ENCODE measurements around the gene ABCC3. TPM values are rescaled to one million over a fixed set of nuclear protein-coding genes. Genes with fewer than 3 reads are reported as not detected.
A peak's percentile ranks its signal among the peaks of the same experiment; 100 is the strongest.

The ABCC3 gene
- total and polyA plus RNA-seq, 2 of the 8 experiments (the other 6 are each of a cell fraction or from before 2014, with no cell fraction given): 0.35 to 0.37 TPM

- ChIA-PET CTCF (ENCODE audit: partially characterized antibody) (interaction anchor here (0.7 to 5.1 kb wide), 15 partner anchors 9 to 166 kb away, joined by 3 to 32 read pairs (median 4); no protein-coding TSS in a partner anchor), POLR2A (ENCODE audit: partially characterized antibody) (interaction anchor here (0.6 to 1.7 kb wide), 5 partner anchors 8 to 118 kb away, joined by 3 to 6 read pairs (median 3); no protein-coding TSS in a partner anchor)
- Histone ChIP-seq H3K36me3 (ENCODE audit: control insufficient read depth in 2 of 4, insufficient read depth in 4 of 4, low read length in 3 of 4) (no peaks in the 10 kb centered on the region), H3K4ac (replicated peaks; ENCODE audit: insufficient read length, low read depth, low read length) (peak overlapping the region; percentile 21), H2BK15ac (ENCODE audit: low read length) (peak overlapping the region; percentile 88), H4K8ac (ENCODE audit: extremely low read depth, insufficient read depth, low read length) (no peak overlapping the region), H3K27me3 (replicated peaks in 1 of 4; ENCODE audit: control insufficient read depth in 3 of 4, extremely low read depth in 1 of 4, insufficient read depth in 3 of 4, low read length in 3 of 4) (no peaks in the 10 kb centered on the region), H3K4me1 (replicated peaks in 1 of 4; ENCODE audit: control insufficient read depth in 3 of 4, insufficient read depth in 4 of 4, low read length in 3 of 4) (peaks cover 0 to 14% (median 3%) of the 10 kb centered on the region in 4 experiments; a peak in 5 of 7 replicates), H4K91ac (replicated peaks; ENCODE audit: insufficient read length, low read length) (peak overlapping the region; percentile 51), H3K18ac (ENCODE audit: extremely low read depth, low read length) (peak overlapping the region; percentile 60), H2AK5ac (ENCODE audit: low read depth, low read length) (no peak overlapping the region), H3K14ac (ENCODE audit: insufficient read length) (no peak overlapping the region), H4K20me1 (replicated peaks in 1 of 2; ENCODE audit: control insufficient read depth in 1 of 2, insufficient read depth in 2 of 2, low read length in 2 of 2) (no peaks in the 10 kb centered on the region), H2BK20ac (ENCODE audit: low read length) (peak overlapping the region; percentile 48; the same call in 1 of the 2 replicates), H3K23ac (ENCODE audit: insufficient read length) (no peak overlapping the region), H3K4me3 (ENCODE audit: extremely low read depth in 1 of 4, insufficient read depth in 2 of 4, low read depth in 3 of 4, low read length in 4 of 4) (no peak overlapping the region), H3K79me2 (ENCODE audit: control insufficient read depth in 1 of 2, insufficient read depth in 2 of 2, low read length in 2 of 2) (no peaks in the 10 kb centered on the region), H3K9me3 (ENCODE audit: insufficient read depth in 2 of 2, low read depth in 1 of 2, low read length in 1 of 2) (no peaks in the 10 kb centered on the region), H3K79me1 (ENCODE audit: low read depth, low read length) (no peaks in the 10 kb centered on the region), H2BK12ac (ENCODE audit: low read depth, low read length) (peak overlapping the region; percentile 5; the same call in 1 of the 2 replicates), H2BK120ac (replicated peaks; ENCODE audit: low read depth, low read length) (no peak overlapping the region), H3K23me2 (ENCODE audit: low read depth, low read length) (no peaks in the 10 kb centered on the region), H4K5ac (ENCODE audit: insufficient read length, low read depth, low read length) (no peak overlapping the region), H3K4me2 (ENCODE audit: insufficient read depth in 1 of 2, low read depth in 2 of 2, low read length in 2 of 2) (no peak overlapping the region; a peak in 1 of 4 replicates), H2BK5ac (ENCODE audit: low read depth, low read length) (peak overlapping the region; percentile 71; the same call in 1 of the 2 replicates), H3K9ac (replicated peaks in 1 of 4; ENCODE audit: extremely low read depth in 1 of 4, low read depth in 3 of 4, low read length in 3 of 4) (no peak overlapping the region), H3K27ac (ENCODE audit: low read depth, low read length) (no peak overlapping the region), H3K56ac (replicated peaks; ENCODE audit: insufficient read length, low read depth, low read length) (no peak overlapping the region), H2AFZ (ENCODE audit: low read length) (no peak overlapping the region; the same call in 1 of the 2 replicates)
- DNase-seq (ENCODE audit: low read depth in 1 of 2, low spot score in 2 of 2) (no peak), FAIRE-seq (no peak)
- 92% methylated on average over 8 of the region's 9 CpGs; no CpG with 5 or more reads in 1 of the 2 experiments for WGBS, 2 experiments (ENCODE audit: extremely low coverage in 1 of 2, insufficient coverage in 1 of 2, insufficient read length in 1 of 2, insufficient replicate concordance in 2 of 2, low coverage in 1 of 2, low lambda C conversion rate in 2 of 2, missing lambda C conversion rate in 1 of 2)
- TF ChIP-seq SP1 (IDR thresholded peaks at IDR 0.05; ENCODE audit: low read depth, low read length) (no peak), CTBP2 (IDR thresholded peaks at IDR 0.05; ENCODE audit: borderline replicate concordance, insufficient read depth, insufficient read length, low read length) (no peak), TBP (IDR thresholded peaks at IDR 0.05; ENCODE audit: low read depth, low read length) (no peak), USF2 (IDR thresholded peaks at IDR 0.05; ENCODE audit: low read length) (no peak), CHD1 (IDR thresholded peaks at IDR 0.05; ENCODE audit: low read depth, low read length) (no peak), JUN (IDR thresholded peaks at IDR 0.05; ENCODE audit: low read depth, low read length) (no peak), KDM5A (IDR thresholded peaks at IDR 0.05; ENCODE audit: low read length) (no peak), NRF1 (IDR thresholded peaks at IDR 0.05; ENCODE audit: low read depth, low read length) (no peak), EZH2 (IDR thresholded peaks at IDR 0.05; ENCODE audit: low read depth, low read length, severe bottlenecking) (no peak), CBX5 (IDR thresholded peaks at IDR 0.05; ENCODE audit: low read depth, low read length) (no peak)
Measured at GRCh38 chr17:50668838-50669581, 34.3 kb downstream of the ABCC3 start.

Measured in H1 (cell line).